Lower leg skin (tissue), 3 donors: ENCODE data around the gene KLHL21.

Source experiments
- CTCF ChIP-seq, 3 donors: fragments of 450-650 bp; IDR thresholded peaks; one replicate each; pipeline ENCODE4 v1.5.1; 2016; ENCODE audit warnings: antibody characterized with exemption in 3 of 3, mild to moderate bottlenecking in 3 of 3, moderate library complexity in 2 of 3
- POLR2A ChIP-seq, 2 donors: fragments of 450-650 bp; IDR thresholded peaks; one replicate each; pipeline ENCODE4 v1.6.1; 2016 to 2017; ENCODE audit warnings: antibody characterized with exemption in 2 of 2, mild to moderate bottlenecking in 1 of 2, moderate library complexity in 1 of 2

GRCh38 chr1:6594977-6595740, 7.5 kb downstream of the KLHL21 start:
- TF ChIP-seq CTCF (IDR thresholded peaks at IDR 0.05) (no peak), POLR2A (IDR thresholded peaks at IDR 0.05) (no peak)
